ENCODE data around the gene TASP1.
A peak's percentile ranks its signal among the peaks of the same experiment; 100 is the strongest.
"Not testable (repeated sequence)": the region's sequence is repeated elsewhere in the genome, so short reads cannot be mapped to it uniquely, and the experiment has no call there.

The TASP1 gene

GRCh38 chr20:13401596-13401995 lies 237.1 kb downstream of the TASP1 start:
- no peak for DNase-seq

GRCh38 chr20:13400453-13400852 lies 238.3 kb downstream of the TASP1 start:
- no peak for DNase-seq

- peak in 1 of 51 donors; percentile 22 for DNase-seq
Observed at GRCh38 chr20:13397300-13397724, 241.4 kb downstream of the TASP1 start.

- no peak for DNase-seq
Observed at GRCh38 chr20:13396826-13397225, 241.9 kb downstream of the TASP1 start.

- DNase-seq, result no peak
Observed at GRCh38 chr20:13396022-13396421, 242.7 kb downstream of the TASP1 start.

- no peak for DNase-seq
Observed at GRCh38 chr20:13395232-13395631, 243.5 kb downstream of the TASP1 start.

- DNase-seq, result no peak
Observed at GRCh38 chr20:13392391-13392790, 246.3 kb downstream of the TASP1 start.

- DNase-seq, result no peak
Observed at GRCh38 chr20:13389115-13389514, 249.6 kb downstream of the TASP1 start.

GRCh38 chr20:13384132-13384531 lies 254.6 kb downstream of the TASP1 start:
- DNase-seq, result no peak

- DNase-seq, result no peak
Observed at GRCh38 chr20:13382786-13383185, 255.9 kb downstream of the TASP1 start.

GRCh38 chr20:13380497-13381229 lies 258.1 kb downstream of the TASP1 start:
- not testable (repeated sequence) for DNase-seq

GRCh38 chr20:13373400-13373799 lies 265.3 kb downstream of the TASP1 start:
- no peak for DNase-seq

- DNase-seq, result no peak
Observed at GRCh38 chr20:13364278-13365170, 274.2 kb downstream of the TASP1 start.

GRCh38 chr20:13363473-13363872 lies 275.3 kb downstream of the TASP1 start:
- no peak for DNase-seq

GRCh38 chr20:13362165-13362564 lies 276.6 kb downstream of the TASP1 start:
- DNase-seq, result not testable (repeated sequence)

- DNase-seq, result not testable (repeated sequence)
Observed at GRCh38 chr20:13358936-13359335, 279.8 kb downstream of the TASP1 start.

- not testable (repeated sequence) for DNase-seq
Observed at GRCh38 chr20:13357782-13358181, 280.9 kb downstream of the TASP1 start.

- no peak for DNase-seq
Observed at GRCh38 chr20:13356591-13356990, 282.1 kb downstream of the TASP1 start.

GRCh38 chr20:13355941-13356486 lies 282.7 kb downstream of the TASP1 start:
- no peak for DNase-seq

- DNase-seq, result no peak
Observed at GRCh38 chr20:13355411-13355810, 283.3 kb downstream of the TASP1 start.

- no peak for DNase-seq
Observed at GRCh38 chr20:13353261-13353945, 285.3 kb downstream of the TASP1 start.

GRCh38 chr20:13349235-13349604 lies 289.5 kb downstream of the TASP1 start:
- no peak for DNase-seq

All from hypothalamus (tissue), 51 donors.